WERI-Rb-1 (cell line): Measurements from ENCODE around the gene ZNF669.

Experiments
- DNase-seq: peaks from one replicate; pipeline ENCODE4 v3.0.0-alpha.2; 2020
- H3K27ac ChIP-seq: fragments of 250-450 bp; sonication (Bioruptor Pico); 2 replicates; pipeline ENCODE4 v1.5.1; 2020; ENCODE audit warnings: mild to moderate bottlenecking, moderate library complexity
- H3K27me3 ChIP-seq: fragments of 250-450 bp; sonication (Bioruptor Pico); 2 replicates; pipeline ENCODE4 v1.5.1; 2021; ENCODE audit warnings: mild to moderate bottlenecking, low read depth, moderate library complexity; ENCODE audit not compliant: insufficient read depth, severe bottlenecking
- H3K36me3 ChIP-seq: fragments of 250-450 bp; sonication (Bioruptor Pico); 2 replicates; pipeline ENCODE4 v1.5.1; 2020; ENCODE audit warnings: mild to moderate bottlenecking, moderate library complexity
- H3K4me3 ChIP-seq: 2 replicates; pipeline ENCODE4 v1.5.1; 2011; ENCODE audit warnings: low read depth, mild to moderate bottlenecking, control low read depth, low read length
- H3K9me3 ChIP-seq: fragments of 250-450 bp; sonication (Bioruptor Pico); 2 replicates; pipeline ENCODE4 v1.5.1; 2021; ENCODE audit warnings: mild to moderate bottlenecking, moderate library complexity; ENCODE audit not compliant: severe bottlenecking
- CTCF ChIP-seq: IDR thresholded peaks from 2 replicates; pipeline ENCODE4 v1.5.1; 2011; ENCODE audit warnings: low read depth, mild to moderate bottlenecking, control low read depth, inconsistent platforms, low read length

Gene ZNF669

DNA sequence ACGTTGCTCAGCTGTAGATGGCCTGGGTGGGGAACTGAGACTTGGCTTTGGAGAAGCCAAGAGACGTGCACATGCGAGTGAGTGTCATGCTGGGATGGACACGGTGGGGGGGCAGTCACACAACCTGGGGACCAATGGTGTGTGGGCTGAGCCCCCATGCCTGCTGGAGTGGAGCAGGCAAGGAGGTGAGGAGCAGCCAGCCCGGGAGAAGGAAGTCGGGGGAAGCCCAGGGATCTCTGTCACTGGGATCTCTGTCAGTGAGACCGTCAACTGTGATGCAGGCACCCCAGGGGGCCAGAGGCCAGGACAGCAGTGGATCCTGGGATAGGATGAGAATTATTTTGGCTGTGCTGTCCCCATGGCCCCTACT, 11.0 kb upstream of the ZNF669 start:
- Histone ChIP-seq H3K27ac (no peak overlapping the region), H3K9me3 (no peaks in the 10 kb centered on the region), H3K4me3 (no peak overlapping the region), H3K27me3 (no peaks in the 10 kb centered on the region), H3K36me3 (no peaks in the 10 kb centered on the region)
- TF ChIP-seq CTCF = no peak
- no peak for DNase-seq

- H3K36me3 ChIP-seq = no peaks in the 10 kb centered on the region
- TF ChIP-seq CTCF = no peak
- H3K9me3 ChIP-seq = no peaks in the 10 kb centered on the region
- H3K27ac ChIP-seq = no peak overlapping the region
- DNase-seq = no peak
- no peaks in the 10 kb centered on the region for H3K27me3 ChIP-seq
- H3K4me3 ChIP-seq = no peak overlapping the region
These were observed 10.4 kb upstream of the ZNF669 start for GRCh38 chr1:247114351-247115140.

GRCh38 chr1:247113733-247114271, 9.6 kb upstream of the ZNF669 start:
- H3K27me3 ChIP-seq = no peaks in the 10 kb centered on the region
- no peaks in the 10 kb centered on the region for H3K9me3 ChIP-seq
- H3K27ac ChIP-seq = no peak overlapping the region
- no peak for TF ChIP-seq CTCF
- H3K36me3 ChIP-seq = no peaks in the 10 kb centered on the region
- no peak overlapping the region for H3K4me3 ChIP-seq
- DNase-seq = no peak

- DNase-seq = no peak
- no peak overlapping the region for H3K27ac ChIP-seq
- H3K27me3 ChIP-seq = no peaks in the 10 kb centered on the region
- no peak for TF ChIP-seq CTCF
- H3K36me3 ChIP-seq = no peaks in the 10 kb centered on the region
- H3K9me3 ChIP-seq = no peaks in the 10 kb centered on the region
- no peak overlapping the region for H3K4me3 ChIP-seq
These were observed 8.9 kb upstream of the ZNF669 start for GRCh38 chr1:247113094-247113497.

GRCh38 chr1:247112479-247112781, 8.3 kb upstream of the ZNF669 start:
- Histone ChIP-seq H3K36me3 (no peaks in the 10 kb centered on the region), H3K4me3 (peak overlapping the region; percentile 55), H3K9me3 (no peaks in the 10 kb centered on the region), H3K27ac (peak overlapping the region; percentile 77), H3K27me3 (no peaks in the 10 kb centered on the region)
- DNase-seq = no peak
- no peak for TF ChIP-seq CTCF
